WERI-Rb-1 (cell line): ENCODE measurements around the gene CEACAM8.

Source experiments
- DNase-seq: peaks from one replicate; pipeline ENCODE4 v3.0.0-alpha.2; 2020
- H3K27ac ChIP-seq: fragments of 250-450 bp; sonication (Bioruptor Pico); 2 replicates; pipeline ENCODE4 v1.5.1; 2020; ENCODE audit warnings: mild to moderate bottlenecking, moderate library complexity
- H3K27me3 ChIP-seq: fragments of 250-450 bp; sonication (Bioruptor Pico); 2 replicates; pipeline ENCODE4 v1.5.1; 2021; ENCODE audit warnings: mild to moderate bottlenecking, low read depth, moderate library complexity; ENCODE audit not compliant: insufficient read depth, severe bottlenecking
- H3K36me3 ChIP-seq: fragments of 250-450 bp; sonication (Bioruptor Pico); 2 replicates; pipeline ENCODE4 v1.5.1; 2020; ENCODE audit warnings: mild to moderate bottlenecking, moderate library complexity
- H3K4me3 ChIP-seq: 2 replicates; pipeline ENCODE4 v1.5.1; 2011; ENCODE audit warnings: low read depth, mild to moderate bottlenecking, control low read depth, low read length
- H3K9me3 ChIP-seq: fragments of 250-450 bp; sonication (Bioruptor Pico); 2 replicates; pipeline ENCODE4 v1.5.1; 2021; ENCODE audit warnings: mild to moderate bottlenecking, moderate library complexity; ENCODE audit not compliant: severe bottlenecking
- CTCF ChIP-seq: IDR thresholded peaks from 2 replicates; pipeline ENCODE4 v1.5.1; 2011; ENCODE audit warnings: low read depth, mild to moderate bottlenecking, control low read depth, inconsistent platforms, low read length

CEACAM8 gene

GRCh38 chr19:42606660-42607351 is 12.1 kb upstream of the CEACAM8 start:
- peak; percentile 85 for TF ChIP-seq CTCF
- H3K4me3 ChIP-seq = peak overlapping the region; percentile 38
- peaks cover 4% of the 10 kb centered on the region for H3K9me3 ChIP-seq
- no peaks in the 10 kb centered on the region for H3K36me3 ChIP-seq
- peaks cover 4% of the 10 kb centered on the region for H3K27me3 ChIP-seq
- H3K27ac ChIP-seq = peak overlapping the region; percentile 37; the same call in 1 of the 2 replicates
- peak; percentile 87 for DNase-seq

- DNase-seq = no peak
- TF ChIP-seq CTCF = no peak
These were observed 7.2 kb upstream of the CEACAM8 start for GRCh38 chr19:42601811-42602443.

GRCh38 chr19:42596391-42597072 is 1.8 kb upstream of the CEACAM8 start:
- TF ChIP-seq CTCF = peak; percentile 93
- DNase-seq = peak; percentile 53
- Histone ChIP-seq H3K36me3 (no peaks in the 10 kb centered on the region), H3K27ac (no peak overlapping the region), H3K27me3 (peaks cover under 1% of the 10 kb centered on the region), H3K9me3 (no peaks in the 10 kb centered on the region), H3K4me3 (no peak overlapping the region)

More at GRCh38 chr19:42601811-42602443, 7.2 kb upstream of the CEACAM8 start:
- Histone ChIP-seq H3K4me3 (no peak overlapping the region), H3K27me3 (peaks cover 7% of the 10 kb centered on the region), H3K36me3 (no peaks in the 10 kb centered on the region), H3K27ac (no peak overlapping the region), H3K9me3 (no peaks in the 10 kb centered on the region)

GRCh38 chr19:42595550-42596172 is 937 bp upstream of the CEACAM8 start:
- H3K36me3 ChIP-seq = no peaks in the 10 kb centered on the region
- H3K27ac ChIP-seq = no peak overlapping the region
- no peak for TF ChIP-seq CTCF
- no peaks in the 10 kb centered on the region for H3K27me3 ChIP-seq
- H3K9me3 ChIP-seq = no peaks in the 10 kb centered on the region
- no peak for DNase-seq
- H3K4me3 ChIP-seq = no peak overlapping the region

- Histone ChIP-seq H3K27ac (no peak overlapping the region), H3K27me3 (no peaks in the 10 kb centered on the region), H3K4me3 (no peak overlapping the region), H3K36me3 (no peaks in the 10 kb centered on the region), H3K9me3 (no peaks in the 10 kb centered on the region)
- no peak for TF ChIP-seq CTCF
- no peak for DNase-seq
These were observed 4.9 kb downstream of the CEACAM8 start for GRCh38 chr19:42589792-42590191.
